Tibial nerve (tissue), 4 donors: ENCODE data around the gene FGFR4.

ENCODE experiments used
- CTCF ChIP-seq, 5 experiments: fragments of 200-600 bp in 3 of 5; fragments of 450-650 bp in 2 of 5; sonication (generic) in 3 of 5; IDR thresholded peaks; one replicate each; pipeline ENCODE4 v1.5.1; 2016 to 2019; ENCODE audit warnings: antibody characterized with exemption in 5 of 5, mild to moderate bottlenecking in 3 of 5, moderate library complexity in 2 of 5
- EP300 ChIP-seq, 2 donors: sonication (generic); formaldehyde crosslinking; IDR thresholded peaks; one replicate each; pipeline ENCODE4 v1.6.1; 2017; ENCODE audit warnings: antibody characterized with exemption in 2 of 2, mild to moderate bottlenecking in 1 of 2
- POLR2A ChIP-seq, 2 donors: fragments of 450-650 bp; IDR thresholded peaks; one replicate each; pipeline ENCODE4 v1.6.1; 2017; ENCODE audit warnings: antibody characterized with exemption in 2 of 2, mild to moderate bottlenecking in 2 of 2, moderate library complexity in 2 of 2

GRCh38 chr5:177098470-177099141 lies 11.9 kb downstream of the FGFR4 start:
- no peak for TF ChIP-seq CTCF (IDR thresholded peaks at IDR 0.05)
- TF ChIP-seq POLR2A (IDR thresholded peaks at IDR 0.05), result no peak
- TF ChIP-seq EP300 (IDR thresholded peaks at IDR 0.05), result no peak
